Stimulated activated CD8-positive, alpha-beta memory T cell treated with anti-CD3 and anti-CD28 coated beads, Interleukin-15, amount 100 ng/mL, for 1 hour (primary cell): Measurements from ENCODE around the gene GGCT.

ENCODE experiments used
- DNase-seq: peaks from one replicate; pipeline ENCODE4 v3.0.0-alpha.2; 2020; ENCODE audit warnings: low read depth

The GGCT gene

GRCh38 chr7:30462179-30462578 is 42.5 kb downstream of the GGCT start:
- no peak for DNase-seq

- DNase-seq = no peak
Observed at GRCh38 chr7:30460246-30460633, 44.4 kb downstream of the GGCT start.

- no peak for DNase-seq
Observed at GRCh38 chr7:30459591-30460245, 44.9 kb downstream of the GGCT start.

- no peak for DNase-seq
Observed at GRCh38 chr7:30458311-30458710, 46.3 kb downstream of the GGCT start.

GRCh38 chr7:30453921-30454320 is 50.7 kb downstream of the GGCT start:
- no peak for DNase-seq

GRCh38 chr7:30453016-30453415 is 51.6 kb downstream of the GGCT start:
- DNase-seq = no peak

GRCh38 chr7:30452280-30452930 is 52.2 kb downstream of the GGCT start:
- no peak for DNase-seq

GRCh38 chr7:30451539-30452279 is 52.9 kb downstream of the GGCT start:
- DNase-seq = no peak

GRCh38 chr7:30450983-30451497 is 53.6 kb downstream of the GGCT start:
- no peak for DNase-seq

- no peak for DNase-seq
Observed at GRCh38 chr7:30450240-30450982, 54.2 kb downstream of the GGCT start.

GRCh38 chr7:30448461-30449189 is 56.0 kb downstream of the GGCT start:
- no peak for DNase-seq

GRCh38 chr7:30447466-30447865 is 57.2 kb downstream of the GGCT start:
- no peak for DNase-seq
